Islet precursor cell (in vitro differentiated cells): ENCODE measurements around the gene SLC2A1.

Experiments used
- DNase-seq: peaks from one replicate; pipeline ENCODE4 v3.0.0-alpha.2; 2018

Gene SLC2A1

GRCh38 chr1:42960122-42960390 lies 1.4 kb upstream of the SLC2A1 start:
- DNase-seq, result no peak

GRCh38 chr1:42957880-42958487 lies 684 bp downstream of the SLC2A1 start:
- DNase-seq, result peak; percentile 77

- no peak for DNase-seq
Measured at GRCh38 chr1:42957229-42957879, 1.3 kb downstream of the SLC2A1 start.

GRCh38 chr1:42956739-42957138 lies 1.9 kb downstream of the SLC2A1 start:
- DNase-seq, result no peak

GRCh38 chr1:42955311-42956063 lies 3.2 kb downstream of the SLC2A1 start:
- DNase-seq, result no peak

- peak; percentile 96 for DNase-seq
Measured at GRCh38 chr1:42953182-42954180, 5.2 kb downstream of the SLC2A1 start.

- DNase-seq, result no peak
Measured at GRCh38 chr1:42952303-42953001, 6.2 kb downstream of the SLC2A1 start.

GRCh38 chr1:42951588-42951987 lies 7.1 kb downstream of the SLC2A1 start:
- no peak for DNase-seq

GRCh38 chr1:42950116-42950481 lies 8.6 kb downstream of the SLC2A1 start:
- peak; percentile 76 for DNase-seq

- peak; percentile 84 for DNase-seq
Measured at GRCh38 chr1:42949312-42950115, 9.2 kb downstream of the SLC2A1 start.

- no peak for DNase-seq
Measured at GRCh38 chr1:42947965-42948732, 10.5 kb downstream of the SLC2A1 start.

GRCh38 chr1:42947117-42947516 lies 11.6 kb downstream of the SLC2A1 start:
- DNase-seq, result no peak

GRCh38 chr1:42946120-42946898 lies 12.4 kb downstream of the SLC2A1 start:
- DNase-seq, result no peak

GRCh38 chr1:42945164-42945563 lies 13.5 kb downstream of the SLC2A1 start:
- no peak for DNase-seq

GRCh38 chr1:42944246-42944928 lies 14.3 kb downstream of the SLC2A1 start:
- DNase-seq, result no peak

- no peak for DNase-seq
Measured at GRCh38 chr1:42943728-42944127, 14.9 kb downstream of the SLC2A1 start.

GRCh38 chr1:42943166-42943565 lies 15.5 kb downstream of the SLC2A1 start:
- no peak for DNase-seq

- peak; percentile 50 for DNase-seq
Measured at GRCh38 chr1:42942444-42942843, 16.2 kb downstream of the SLC2A1 start.

GRCh38 chr1:42941640-42942330 lies 16.9 kb downstream of the SLC2A1 start:
- DNase-seq, result peak; percentile 83
